Endothelial cell of umbilical vein (primary cell): ENCODE data around the gene NKD1. TPM values are rescaled to one million over a fixed set of nuclear protein-coding genes. Genes with fewer than 3 reads are reported as not detected.

Experiments used
- BruUV-seq: library from RNA; stranded (reverse); fragments of 400-500 nt; replicated peaks from 2 replicates; lab custom pipeline; 2021; lab: Mats Ljungman, UMichigan
- CTCF ChIA-PET: fragments of 300-600, 350-600 bp; sonication (Branson Sonifier 250); formaldehyde crosslinking; loops from one replicate; lab custom pipeline; 2021; ENCODE audit warnings: antibody characterized with exemption, inconsistent platforms; lab: Charles Lee
- POLR2A ChIA-PET: fragments of 300-600, 350-600 bp; sonication (Branson Sonifier 250); formaldehyde crosslinking; loops from one replicate; lab custom pipeline; 2021; ENCODE audit warnings: antibody characterized with exemption, inconsistent platforms; lab: Charles Lee
- DNase-seq: peaks from one replicate; pipeline ENCODE4 v3.0.0-alpha.2; 2011; ENCODE audit warnings: low read depth, low spot score
- FAIRE-seq: peaks from 2 replicates; lab custom pipeline; 2011; peaks lifted over from hg19 to GRCh38; lab: Jason Lieb, UNC
- H2AFZ ChIP-seq: 2 replicates; pipeline ENCODE4 v1.6.0; 2012; ENCODE audit warnings: low read depth, low read length, control low read depth, inconsistent platforms
- H3K27ac ChIP-seq: 2 replicates; pipeline ENCODE4 v1.5.1; 2011; ENCODE audit warnings: low read depth, mild to moderate bottlenecking, control low read depth, low read length, moderate library complexity; ENCODE audit not compliant: insufficient read depth
- H3K27me3 ChIP-seq, 2 experiments: 2 replicates each; pipeline versions ENCODE4 v1.6.0 to v1.6.1; 2011; ENCODE audit warnings: low read length in 2 of 2, mixed read lengths in 1 of 2; ENCODE audit not compliant: control insufficient read depth in 2 of 2, insufficient read depth in 2 of 2
- H3K36me3 ChIP-seq, 2 experiments: 2 replicates in 1 of 2; 3 replicates in 1 of 2; pipeline ENCODE4 v1.5.1; 2011; ENCODE audit warnings: low read length in 2 of 2, mild to moderate bottlenecking in 1 of 2, moderate library complexity in 1 of 2; ENCODE audit not compliant: control insufficient read depth in 2 of 2, insufficient read depth in 2 of 2; ENCODE audit errors: extremely low read depth in 1 of 2
- H3K4me1 ChIP-seq: 3 replicates; pipeline ENCODE4 v1.5.1; 2011; ENCODE audit warnings: mild to moderate bottlenecking, low read length; ENCODE audit not compliant: control insufficient read depth, insufficient read depth; ENCODE audit errors: extremely low read depth
- H3K4me2 ChIP-seq: 2 replicates; pipeline ENCODE4 v1.6.1; 2011; ENCODE audit warnings: low read length, control low read depth, mixed read lengths; ENCODE audit not compliant: insufficient read depth
- H3K4me3 ChIP-seq, 3 experiments: fragments of 200-600 bp in 1 of 3; sonication (generic), shearing (Covaris generic) in 1 of 3; replicated peaks in 1 of 3; 2 replicates each; pipeline ENCODE4 v1.5.1; 2011 to 2016; ENCODE audit warnings: control low read depth in 3 of 3, low read length in 3 of 3, mild to moderate bottlenecking in 2 of 3, inconsistent platforms in 1 of 3, low read depth in 1 of 3, moderate library complexity in 1 of 3; ENCODE audit not compliant: insufficient read depth in 1 of 3
- H3K79me2 ChIP-seq: 2 replicates; pipeline ENCODE4 v1.6.0; 2012; ENCODE audit warnings: low read length, inconsistent platforms; ENCODE audit not compliant: control insufficient read depth, insufficient read depth
- H3K9ac ChIP-seq: replicated peaks from 2 replicates; pipeline ENCODE3; 2011; ENCODE audit warnings: low read length, control low read depth; ENCODE audit not compliant: insufficient read depth; ENCODE audit errors: extremely low read depth
- H3K9me1 ChIP-seq: replicated peaks from 3 replicates; pipeline ENCODE4 v1.6.0; 2011; ENCODE audit warnings: mild to moderate bottlenecking, low read length; ENCODE audit not compliant: control insufficient read depth, insufficient read depth; ENCODE audit errors: extremely low read depth
- H3K9me3 ChIP-seq: replicated peaks from 2 replicates; pipeline ENCODE4 v1.5.1; 2012; ENCODE audit warnings: low read length, inconsistent platforms; ENCODE audit not compliant: control insufficient read depth, insufficient read depth
- H4K20me1 ChIP-seq: replicated peaks from 2 replicates; pipeline ENCODE3; 2011; ENCODE audit warnings: mild to moderate bottlenecking, low read length; ENCODE audit not compliant: control insufficient read depth, insufficient read depth; ENCODE audit errors: extremely low read depth
- EZH2 ChIP-seq: IDR thresholded peaks from 2 replicates; pipeline ENCODE4 v1.6.1; 2012; ENCODE audit warnings: borderline replicate concordance, low read depth, mild to moderate bottlenecking, moderate library complexity, low read length, inconsistent platforms; ENCODE audit not compliant: severe bottlenecking
- FOS ChIP-seq: IDR thresholded peaks from 2 replicates; pipeline ENCODE4 v1.6.1; 2011; ENCODE audit warnings: mild to moderate bottlenecking, low read length, moderate library complexity, borderline replicate concordance; ENCODE audit not compliant: insufficient read depth
- GATA2 ChIP-seq: IDR thresholded peaks from 2 replicates; pipeline ENCODE4 v1.7.0; 2011; ENCODE audit warnings: low read depth, mild to moderate bottlenecking, moderate library complexity, mixed read lengths, low read length; ENCODE audit not compliant: insufficient read length, insufficient read depth
- JUN ChIP-seq: IDR thresholded peaks from 2 replicates; pipeline ENCODE4 v1.6.1; 2011; ENCODE audit warnings: borderline replicate concordance, low read depth; ENCODE audit not compliant: insufficient read length, insufficient read depth
- MYC ChIP-seq: IDR thresholded peaks from one replicate; pipeline ENCODE4 v1.6.1; 2011; ENCODE audit warnings: mild to moderate bottlenecking, low read depth, low read length
- POLR2A ChIP-seq: IDR thresholded peaks from 2 replicates; pipeline ENCODE4 v1.6.1; 2012; ENCODE audit warnings: low read depth, mild to moderate bottlenecking, control low read depth, low read length
- POLR2AphosphoS5 ChIP-seq: IDR thresholded peaks from 2 replicates; pipeline ENCODE4 v1.6.1; 2012; ENCODE audit warnings: low read depth, mild to moderate bottlenecking, control low read depth, low read length, moderate library complexity; ENCODE audit not compliant: insufficient read depth
- dilution Hi-C: fragments of 300-500 bp; cut with MboI; formaldehyde crosslinking; loops from one replicate; pipeline ENCODE4 v1.15.0; 2019; ENCODE audit warnings: low sequenced_read_pairs; ENCODE audit not compliant: extremely low pct_ligation_motif_present
- intact Hi-C: fragments of 100-400 bp; cut with micrococcal nuclease; formaldehyde crosslinking; loops from one replicate; pipeline ENCODE4 v1.10.0; 2022
- polyA plus RNA-seq, 4 experiments: library from polyadenylated mRNA; depleted of rRNA in 3 of 4; stranded (reverse) in 3 of 4; unstranded in 1 of 4; fragments of >200 nt; gene quantifications; 2 replicates each; pipeline versions ENCODE4 v1.2.1 to v1.2.3, GENCODE V29; 2011 to 2012; ENCODE audit warnings: missing spikeins in 1 of 4
- total RNA-seq: library from RNA; stranded (reverse); gene quantifications from 2 replicates; pipeline ENCODE4 v1.2.3, GENCODE V29; 2021
- TF ChIP-seq, protein P1 (sequence below): IDR thresholded peaks from 2 replicates; pipeline ENCODE4 v1.6.1; 2011; ENCODE audit not compliant: insufficient read depth, insufficient read length
- TF ChIP-seq, protein P2 (sequence below), 2 donors: IDR thresholded peaks; 1 replicate in 1 of 2; 2 replicates in 1 of 2; pipeline ENCODE4 v1.5.1; 2011; ENCODE audit warnings: low read length in 2 of 2, mild to moderate bottlenecking in 2 of 2, moderate library complexity in 2 of 2, control low read depth in 1 of 2, inconsistent platforms in 1 of 2, low read depth in 1 of 2; ENCODE audit not compliant: insufficient read depth in 1 of 2; ENCODE audit errors: extremely low read depth in 1 of 2

The NKD1 gene
- total and polyA plus RNA-seq, 2 donors (not counting 3 experiments of a cell fraction or from before 2014, with no cell fraction given), result not detected

DNA sequence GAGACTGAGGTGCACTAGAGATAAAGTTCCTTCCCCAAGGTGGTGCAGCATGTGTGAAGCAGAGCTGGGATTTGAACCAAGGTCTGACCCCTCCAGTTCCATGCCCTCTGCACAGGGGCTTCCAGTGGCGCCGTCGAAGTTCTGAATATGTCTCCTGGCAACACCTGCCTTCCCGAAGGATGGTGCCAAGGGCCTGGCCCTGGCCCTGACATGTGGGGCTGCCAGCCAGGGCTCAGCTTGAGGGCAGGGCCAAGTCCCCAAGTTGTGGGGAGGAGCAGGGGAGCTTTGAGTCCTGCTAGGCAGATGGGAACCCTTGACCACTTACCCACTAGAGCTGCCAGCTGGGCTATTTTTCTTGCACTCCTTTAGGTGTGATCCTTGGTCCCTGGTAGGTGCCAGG lies 56.4 kb downstream of the NKD1 start:
- BruUV-seq, result no TSS peak
- no peaks in the 10 kb centered on the region for H3K79me2 ChIP-seq
- no peaks in the 10 kb centered on the region for H3K9me3 ChIP-seq
- no peak overlapping the region for H3K9ac ChIP-seq
- dilution Hi-C loops, result no loop called here
- CTCF ChIA-PET, result no interaction called here
- no peaks in the 10 kb centered on the region for H3K4me1 ChIP-seq
- no peaks in the 10 kb centered on the region for H3K27me3 ChIP-seq
- no peak overlapping the region for H3K4me2 ChIP-seq
- POLR2A ChIA-PET, result no interaction called here
- no peak overlapping the region for H3K4me3 ChIP-seq
- H3K36me3 ChIP-seq, result no peaks in the 10 kb centered on the region
- DNase-seq (no peak), FAIRE-seq (no peak)
- H3K27ac ChIP-seq, result no peak overlapping the region
- H2AFZ ChIP-seq, result no peak overlapping the region
- intact Hi-C loops, result no loop called here
- H4K20me1 ChIP-seq, result no peaks in the 10 kb centered on the region
- H3K9me1 ChIP-seq, result no peaks in the 10 kb centered on the region
- TF ChIP-seq POLR2AphosphoS5, result no peak
- no peak for TF ChIP-seq JUN
- TF ChIP-seq GATA2, result no peak
- TF ChIP-seq, protein P1, sequence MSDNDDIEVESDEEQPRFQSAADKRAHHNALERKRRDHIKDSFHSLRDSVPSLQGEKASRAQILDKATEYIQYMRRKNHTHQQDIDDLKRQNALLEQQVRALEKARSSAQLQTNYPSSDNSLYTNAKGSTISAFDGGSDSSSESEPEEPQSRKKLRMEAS, result no peak
- no peak for TF ChIP-seq MYC
- TF ChIP-seq, protein P2, sequence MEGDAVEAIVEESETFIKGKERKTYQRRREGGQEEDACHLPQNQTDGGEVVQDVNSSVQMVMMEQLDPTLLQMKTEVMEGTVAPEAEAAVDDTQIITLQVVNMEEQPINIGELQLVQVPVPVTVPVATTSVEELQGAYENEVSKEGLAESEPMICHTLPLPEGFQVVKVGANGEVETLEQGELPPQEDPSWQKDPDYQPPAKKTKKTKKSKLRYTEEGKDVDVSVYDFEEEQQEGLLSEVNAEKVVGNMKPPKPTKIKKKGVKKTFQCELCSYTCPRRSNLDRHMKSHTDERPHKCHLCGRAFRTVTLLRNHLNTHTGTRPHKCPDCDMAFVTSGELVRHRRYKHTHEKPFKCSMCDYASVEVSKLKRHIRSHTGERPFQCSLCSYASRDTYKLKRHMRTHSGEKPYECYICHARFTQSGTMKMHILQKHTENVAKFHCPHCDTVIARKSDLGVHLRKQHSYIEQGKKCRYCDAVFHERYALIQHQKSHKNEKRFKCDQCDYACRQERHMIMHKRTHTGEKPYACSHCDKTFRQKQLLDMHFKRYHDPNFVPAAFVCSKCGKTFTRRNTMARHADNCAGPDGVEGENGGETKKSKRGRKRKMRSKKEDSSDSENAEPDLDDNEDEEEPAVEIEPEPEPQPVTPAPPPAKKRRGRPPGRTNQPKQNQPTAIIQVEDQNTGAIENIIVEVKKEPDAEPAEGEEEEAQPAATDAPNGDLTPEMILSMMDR (IDR thresholded peaks at IDR 0.05; ENCODE audit: extremely low read depth in 1 of 2, insufficient read depth in 1 of 2, low read depth in 1 of 2, low read length in 2 of 2), result no peak
- no peak for TF ChIP-seq FOS
- TF ChIP-seq EZH2, result no peak
- TF ChIP-seq POLR2A, result no peak
